ENCODE measurements around the gene WDR81.

DNA sequence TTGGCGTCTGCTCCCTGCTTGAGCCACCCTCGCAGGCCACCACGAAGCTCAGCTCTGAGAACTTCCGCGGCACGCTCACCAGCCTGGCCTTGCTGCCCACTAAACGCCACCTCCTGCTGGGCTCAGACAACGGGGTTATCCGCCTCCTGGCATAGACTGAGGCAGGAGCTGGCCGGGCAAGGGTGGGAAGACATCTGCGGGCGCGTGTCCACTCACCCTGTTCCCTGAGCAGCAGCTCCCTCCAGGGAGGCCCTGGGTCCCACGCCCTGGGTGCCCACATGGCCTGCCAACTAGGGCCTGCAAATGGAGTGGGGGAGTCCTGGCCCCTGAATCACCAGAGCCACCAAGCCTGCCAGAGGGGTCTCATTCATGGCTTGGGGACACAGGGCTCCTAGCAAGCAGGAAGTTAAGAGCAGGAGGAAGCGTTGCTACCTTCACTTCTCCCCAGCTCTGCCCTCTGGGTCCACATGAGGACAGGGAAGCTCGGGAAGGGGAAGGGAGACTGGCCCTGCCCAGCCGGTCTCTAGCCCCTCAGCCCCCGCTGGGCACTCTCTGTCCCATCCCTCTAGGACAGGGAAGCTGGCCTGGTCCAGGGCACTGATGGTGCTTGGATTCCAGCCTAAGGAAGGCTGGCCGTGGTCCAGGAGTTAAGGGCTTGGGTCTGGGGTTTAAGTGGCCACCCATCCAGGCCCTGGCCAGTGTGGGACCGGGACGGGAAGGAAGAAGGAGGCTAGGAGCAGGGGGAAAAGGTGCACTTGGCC is 13.2 kb downstream of the WDR81 start:
- no peak for TF ChIP-seq POLR2AphosphoS5 (IDR thresholded peaks at IDR 0.05; ENCODE audit: borderline replicate concordance, low read depth, low read length)
- no peak for TF ChIP-seq EZH2 (IDR thresholded peaks at IDR 0.05)

All from SK-N-MC (cell line).